ENCODE measurements around the gene NAA60.

DNA sequence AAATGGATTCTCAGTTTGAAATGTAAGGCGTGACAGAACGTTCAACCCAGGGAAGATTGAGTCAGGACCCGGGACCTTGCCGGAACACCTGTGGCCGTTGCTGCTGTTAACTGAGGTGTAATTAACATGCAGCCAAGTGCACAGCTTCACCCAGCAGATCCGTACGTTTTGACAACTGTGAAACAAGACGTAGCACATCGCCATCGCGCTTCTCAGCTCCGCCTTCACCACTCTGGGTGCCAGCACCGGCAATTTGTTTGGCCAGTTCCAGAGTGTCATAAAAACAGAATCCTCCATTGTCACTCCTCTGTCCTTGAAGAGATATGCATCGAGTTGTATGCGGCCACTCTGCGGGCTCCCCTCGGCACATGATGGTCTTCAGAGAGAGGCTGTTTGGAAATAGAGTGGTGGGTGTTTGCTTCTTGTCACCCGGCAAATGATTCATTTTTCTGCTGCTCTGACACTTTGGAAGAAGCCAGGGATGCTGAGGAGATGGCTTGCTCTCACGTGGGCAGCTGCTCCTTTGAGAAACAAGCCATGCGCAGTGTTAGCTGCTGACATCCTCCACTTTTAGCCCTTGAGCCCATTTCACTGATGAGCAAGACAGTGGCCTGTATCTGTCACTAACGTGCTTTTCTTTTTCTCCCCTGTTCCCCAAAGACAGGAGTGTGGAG, 22.6 kb downstream of the NAA60 start:
- TF ChIP-seq, protein P1, sequence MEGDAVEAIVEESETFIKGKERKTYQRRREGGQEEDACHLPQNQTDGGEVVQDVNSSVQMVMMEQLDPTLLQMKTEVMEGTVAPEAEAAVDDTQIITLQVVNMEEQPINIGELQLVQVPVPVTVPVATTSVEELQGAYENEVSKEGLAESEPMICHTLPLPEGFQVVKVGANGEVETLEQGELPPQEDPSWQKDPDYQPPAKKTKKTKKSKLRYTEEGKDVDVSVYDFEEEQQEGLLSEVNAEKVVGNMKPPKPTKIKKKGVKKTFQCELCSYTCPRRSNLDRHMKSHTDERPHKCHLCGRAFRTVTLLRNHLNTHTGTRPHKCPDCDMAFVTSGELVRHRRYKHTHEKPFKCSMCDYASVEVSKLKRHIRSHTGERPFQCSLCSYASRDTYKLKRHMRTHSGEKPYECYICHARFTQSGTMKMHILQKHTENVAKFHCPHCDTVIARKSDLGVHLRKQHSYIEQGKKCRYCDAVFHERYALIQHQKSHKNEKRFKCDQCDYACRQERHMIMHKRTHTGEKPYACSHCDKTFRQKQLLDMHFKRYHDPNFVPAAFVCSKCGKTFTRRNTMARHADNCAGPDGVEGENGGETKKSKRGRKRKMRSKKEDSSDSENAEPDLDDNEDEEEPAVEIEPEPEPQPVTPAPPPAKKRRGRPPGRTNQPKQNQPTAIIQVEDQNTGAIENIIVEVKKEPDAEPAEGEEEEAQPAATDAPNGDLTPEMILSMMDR (IDR thresholded peaks at IDR 0.05), result no peak
- TF ChIP-seq POLR2AphosphoS5 (IDR thresholded peaks at IDR 0.05), result no peak
